22Rv1 (cell line): ENCODE results near the gene PRAF2.

Experiments
- CTCF ChIP-seq: fragments of 450-650 bp; IDR thresholded peaks from 2 replicates; pipeline ENCODE4 v1.5.1; 2017; ENCODE audit warnings: mild to moderate bottlenecking
- ZFX ChIP-seq: fragments of 450-650 bp; IDR thresholded peaks from 2 replicates; pipeline ENCODE4 v1.6.1; 2017; ENCODE audit warnings: antibody characterized with exemption, borderline replicate concordance

- no peak for TF ChIP-seq CTCF
- TF ChIP-seq ZFX = no peak
Observed at GRCh38 chrX:49030283-49030682, 43.5 kb downstream of the PRAF2 start.
